Activated CD8-positive, alpha-beta memory T cell treated with anti-CD3 and anti-CD28 coated beads, Interleukin-2, amount 50 U/mL, for 4 hours (primary cell): Measurements from ENCODE around the gene PIGR.

Experiments used
- DNase-seq: peaks from one replicate; pipeline ENCODE4 v3.0.0-alpha.2; 2020

The PIGR gene

GRCh38 chr1:206907304-206907991 lies 38.8 kb downstream of the PIGR start:
- DNase-seq = no peak

DNA sequence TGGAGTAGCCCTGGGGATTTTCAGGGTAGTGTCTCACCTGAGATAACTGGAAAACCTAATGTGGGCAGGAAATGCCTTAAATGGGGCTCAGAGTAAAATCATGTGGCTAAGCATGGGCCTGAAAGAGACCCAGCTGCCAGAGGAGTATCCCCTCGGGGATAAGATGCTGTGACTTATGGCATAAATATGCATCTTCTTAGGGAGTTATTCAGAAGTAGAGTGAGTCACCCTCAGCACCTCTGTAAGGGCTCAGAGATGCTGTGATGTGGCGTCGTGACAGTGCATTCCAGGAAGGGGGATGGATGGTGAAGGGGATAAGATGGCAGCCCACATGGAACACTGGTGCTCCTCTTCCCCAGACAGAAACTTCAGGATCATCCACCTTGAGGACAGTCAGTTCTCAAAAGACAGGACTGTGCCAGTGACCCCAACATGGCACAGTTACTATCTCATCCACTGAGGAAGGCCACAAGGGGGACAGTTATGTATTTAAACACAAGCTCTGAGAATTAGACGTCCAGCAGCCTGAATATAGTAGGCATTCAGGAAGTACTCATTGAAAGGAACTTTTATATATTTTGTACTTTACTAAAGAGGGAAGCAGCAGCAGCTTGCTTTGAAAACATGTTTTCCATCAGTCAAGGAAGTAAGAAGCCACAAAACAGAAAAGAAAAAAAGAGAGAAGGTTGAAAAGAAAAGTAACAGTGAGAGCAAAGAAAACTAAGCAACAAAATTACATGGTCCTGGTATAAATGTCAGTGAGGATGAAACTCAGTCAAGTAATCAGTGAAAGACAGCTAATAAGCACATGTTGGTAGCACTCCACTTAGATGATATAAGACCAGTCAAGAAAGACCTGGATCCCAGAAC lies 40.7 kb downstream of the PIGR start:
- peak; percentile 44 for DNase-seq

GRCh38 chr1:206904423-206905142 lies 41.7 kb downstream of the PIGR start:
- no peak for DNase-seq

GRCh38 chr1:206903687-206904086 lies 42.6 kb downstream of the PIGR start:
- no peak for DNase-seq

GRCh38 chr1:206902702-206903101 lies 43.6 kb downstream of the PIGR start:
- DNase-seq = no peak

- DNase-seq = no peak
Measured at GRCh38 chr1:206901944-206902343, 44.3 kb downstream of the PIGR start.

GRCh38 chr1:206900149-206900548 lies 46.1 kb downstream of the PIGR start:
- no peak for DNase-seq

- no peak for DNase-seq
Measured at GRCh38 chr1:206899717-206900116, 46.5 kb downstream of the PIGR start.

GRCh38 chr1:206898915-206899431 lies 47.3 kb downstream of the PIGR start:
- no peak for DNase-seq

- no peak for DNase-seq
Measured at GRCh38 chr1:206898089-206898914, 48.0 kb downstream of the PIGR start.

- DNase-seq = no peak
Measured at GRCh38 chr1:206897175-206897574, 49.1 kb downstream of the PIGR start, which contains the start of gene IL24. Gene IL24, plus strand, starts transcription at chr1:206897443. Its CDS starts 390 bp downstream, at chr1:206897833.

DNA sequence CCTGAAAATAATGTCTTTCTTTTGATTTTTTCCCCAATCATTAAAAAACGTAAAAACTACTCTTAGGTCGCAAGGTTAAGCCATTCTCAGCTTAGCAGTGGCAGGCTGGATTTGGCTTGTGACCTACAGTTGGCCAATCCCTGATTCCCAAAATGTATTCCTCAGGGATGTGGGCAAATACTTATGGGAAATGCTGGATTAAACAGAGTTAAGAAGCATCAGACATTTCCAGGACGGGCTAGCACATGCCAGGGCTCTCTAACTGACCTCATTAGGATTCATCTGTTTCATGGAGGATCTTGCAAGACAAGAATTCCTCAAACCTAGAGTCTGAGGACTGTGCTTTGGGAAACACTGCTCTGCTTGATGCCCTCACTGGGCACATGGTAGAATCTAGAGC lies 50.0 kb downstream of the PIGR start:
- no peak for DNase-seq

DNA sequence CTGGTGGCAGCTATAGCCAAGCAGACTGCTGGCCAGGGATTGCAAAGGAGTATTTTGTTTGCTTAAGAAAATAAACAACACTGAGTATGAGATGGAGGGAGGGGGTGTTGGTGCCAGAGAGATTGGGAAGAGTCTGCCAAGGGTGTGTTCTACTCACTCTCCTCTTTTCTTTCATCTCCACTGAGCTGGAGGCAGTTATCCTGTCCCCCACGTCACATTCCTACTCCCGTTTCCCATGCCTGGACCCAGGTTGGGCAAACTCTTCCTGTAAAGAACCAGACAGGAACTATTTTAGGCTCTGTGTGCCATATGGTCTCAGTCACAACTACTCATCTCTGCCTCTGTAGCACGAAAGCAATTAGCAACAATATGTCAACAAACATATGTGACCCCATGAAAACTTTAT lies 50.4 kb downstream of the PIGR start:
- no peak for DNase-seq

- no peak for DNase-seq
Measured at GRCh38 chr1:206895325-206895724, 50.9 kb downstream of the PIGR start.

DNA sequence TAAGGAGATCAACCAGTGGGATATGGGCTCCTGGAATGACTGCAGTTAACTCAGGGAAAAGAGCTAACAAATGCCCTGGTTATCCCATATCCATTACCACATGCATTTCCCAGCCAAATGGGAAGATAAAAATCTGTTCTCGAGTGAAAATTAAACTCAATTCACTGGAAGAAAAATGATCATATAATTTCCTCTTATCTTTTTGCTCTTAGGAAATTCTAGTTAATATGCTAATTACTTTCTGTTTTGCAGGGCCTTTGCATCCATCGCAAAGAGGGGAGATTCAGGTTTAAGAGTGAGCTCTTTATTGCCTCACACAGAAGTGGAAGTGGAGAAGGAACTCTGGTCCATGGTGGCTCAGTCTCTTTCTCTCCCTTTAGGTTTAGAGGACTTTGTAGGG lies 52.9 kb downstream of the PIGR start:
- no peak for DNase-seq

DNA sequence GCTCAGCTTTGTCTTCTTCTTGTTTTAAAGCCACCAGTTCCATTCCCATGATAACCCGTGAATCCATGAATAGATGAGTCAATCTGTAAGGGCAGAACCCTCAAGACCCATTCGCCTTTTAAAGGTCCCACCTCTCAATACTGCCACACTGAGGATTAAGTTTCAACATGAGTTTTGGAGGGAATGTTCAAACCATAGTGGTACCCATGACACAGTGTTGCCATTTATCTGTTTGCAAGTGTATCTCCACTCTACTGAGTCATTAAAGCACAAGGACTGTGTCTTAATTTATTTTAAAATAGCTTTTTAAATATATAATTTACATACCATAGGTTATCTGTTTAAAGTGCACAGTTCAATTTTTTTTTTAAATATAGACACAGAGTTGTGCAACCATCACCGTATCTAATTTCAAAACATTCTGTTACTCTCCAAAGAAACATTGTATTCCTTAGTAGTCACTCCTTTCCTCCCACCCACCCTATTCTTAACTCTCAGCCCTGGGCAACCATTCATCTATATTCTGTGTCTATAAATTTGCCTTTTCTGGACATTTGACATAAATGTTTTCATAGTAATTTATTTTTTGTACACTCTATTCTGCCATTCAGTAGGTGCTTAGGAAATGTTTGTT lies 53.8 kb downstream of the PIGR start:
- DNase-seq = no peak

DNA sequence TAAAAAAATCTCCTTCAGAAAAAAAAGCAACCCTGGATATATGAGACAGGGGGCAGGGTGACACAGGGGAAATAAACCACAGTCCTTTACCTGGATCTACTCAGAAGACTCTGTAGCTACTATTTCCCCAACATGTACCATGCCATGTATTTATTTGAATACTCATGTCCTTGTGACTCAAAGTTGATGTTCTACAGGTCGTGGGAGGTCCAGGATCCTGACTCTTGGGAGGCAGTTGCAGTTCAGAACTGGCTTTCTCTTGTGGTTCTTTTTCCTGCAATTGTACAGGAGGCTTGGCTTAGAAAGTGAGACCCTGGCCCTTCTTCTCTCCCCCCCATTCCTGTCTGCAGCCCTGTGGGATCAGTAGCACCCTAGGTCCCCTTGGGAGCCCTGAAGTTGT lies 54.9 kb downstream of the PIGR start:
- DNase-seq = no peak

- no peak for DNase-seq
Measured at GRCh38 chr1:206890125-206891060, 55.9 kb downstream of the PIGR start.

DNA sequence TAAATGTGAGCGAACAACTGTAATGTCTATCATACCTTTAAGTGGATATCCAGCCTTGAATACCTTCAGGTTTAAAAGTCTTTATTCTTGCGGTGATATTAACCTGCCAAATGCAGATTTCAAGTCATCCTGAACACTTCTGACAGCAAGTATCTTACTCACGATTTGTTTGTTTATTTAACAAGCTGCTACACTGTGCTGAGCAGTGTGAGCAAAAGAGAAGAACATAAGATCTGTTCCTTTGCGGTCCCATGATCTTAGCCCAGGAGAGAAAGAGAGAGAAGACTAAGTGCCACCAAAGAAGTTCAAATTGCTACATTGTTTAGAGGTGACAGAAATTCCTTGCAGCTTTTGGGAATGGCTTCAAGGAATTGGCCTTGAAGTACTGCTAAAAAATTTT lies 58.6 kb downstream of the PIGR start:
- no peak for DNase-seq

GRCh38 chr1:206886831-206887230 lies 59.4 kb downstream of the PIGR start:
- no peak for DNase-seq
